GM12872 (cell line): ENCODE measurements around the gene TRAPPC3.

Experiments used
- CTCF ChIP-seq: IDR thresholded peaks from 3 replicates; pipeline ENCODE4 v1.5.1; 2011; ENCODE audit warnings: low read depth, mild to moderate bottlenecking, low read length, moderate library complexity; ENCODE audit not compliant: insufficient read depth

The TRAPPC3 gene

GRCh38 chr1:36097693-36098585, 51.3 kb downstream of the TRAPPC3 start:
- no peak for TF ChIP-seq CTCF

GRCh38 chr1:36096500-36097432, 52.5 kb downstream of the TRAPPC3 start:
- TF ChIP-seq CTCF, result peak; percentile 30; the same call in 1 of the 3 replicates

- no peak for TF ChIP-seq CTCF
These were observed 53.4 kb downstream of the TRAPPC3 start for GRCh38 chr1:36095760-36096405.

- TF ChIP-seq CTCF, result no peak
These were observed 54.6 kb downstream of the TRAPPC3 start for GRCh38 chr1:36094621-36095061.

GRCh38 chr1:36093929-36094328, 55.4 kb downstream of the TRAPPC3 start:
- no peak for TF ChIP-seq CTCF

- no peak for TF ChIP-seq CTCF
These were observed 56.1 kb downstream of the TRAPPC3 start for GRCh38 chr1:36093226-36093625.

- no peak for TF ChIP-seq CTCF
These were observed 56.5 kb downstream of the TRAPPC3 start for GRCh38 chr1:36092798-36093185.
